Measurements from ENCODE around the gene ALOX5. TPM values are rescaled to one million over a fixed set of nuclear protein-coding genes. Genes with fewer than 3 reads are reported as not detected.
"Not testable (repeated sequence)": the region's sequence is repeated elsewhere in the genome, so short reads cannot be mapped to it uniquely, and the experiment has no call there.

The ALOX5 gene
- total RNA-seq, result not detected in 2 replicates
- long read RNA-seq, result 0 reads

GRCh38 chr10:45373576-45374349 lies at the start of gene ALOX5:
Gene ALOX5, plus strand, starts transcription at chr10:45374216. Its CDS starts 64 bp downstream, at chr10:45374280.
- Mint-ChIP-seq H3K4me1 (ENCODE audit: unreplicated experiment) (peaks cover 10% of the 10 kb centered on the region), H3K36me3 (ENCODE audit: unreplicated experiment) (no peaks in the 10 kb centered on the region), H3K4me3 (ENCODE audit: unreplicated experiment) (peak within 1 kb of the TSS; percentile 72), H3K9me3 (ENCODE audit: unreplicated experiment) (no peaks in the 10 kb centered on the region), H3K27ac (ENCODE audit: unreplicated experiment) (no peak within 1 kb of the TSS), H3K27me3 (ENCODE audit: unreplicated experiment) (peaks cover 76% of the 10 kb centered on the region)
- TF ChIP-seq CTCF (IDR thresholded peaks at IDR 0.05), result no peak
- DNase-seq (ENCODE audit: extremely low spot score, unreplicated experiment), result no peak

- H3K27me3 Mint-ChIP-seq (ENCODE audit: unreplicated experiment), result peaks cover 2% of the 10 kb centered on the region
- no peak for DNase-seq (ENCODE audit: extremely low spot score, unreplicated experiment)
- peaks cover 5% of the 10 kb centered on the region for H3K9me3 Mint-ChIP-seq (ENCODE audit: unreplicated experiment)
- H3K4me1 Mint-ChIP-seq (ENCODE audit: unreplicated experiment), result no peaks in the 10 kb centered on the region
- no peak for TF ChIP-seq CTCF (IDR thresholded peaks at IDR 0.05)
- no peak overlapping the region for H3K27ac Mint-ChIP-seq (ENCODE audit: unreplicated experiment)
- no peak overlapping the region for H3K4me3 Mint-ChIP-seq (ENCODE audit: unreplicated experiment)
- no peaks in the 10 kb centered on the region for H3K36me3 Mint-ChIP-seq (ENCODE audit: unreplicated experiment)
Measured at GRCh38 chr10:45325116-45325515, 48.9 kb upstream of the ALOX5 start.

- DNase-seq (ENCODE audit: extremely low spot score, unreplicated experiment); H3K4me3 Mint-ChIP-seq (ENCODE audit: unreplicated experiment); H3K4me1 Mint-ChIP-seq (ENCODE audit: unreplicated experiment); H3K27ac Mint-ChIP-seq (ENCODE audit: unreplicated experiment); H3K36me3 Mint-ChIP-seq (ENCODE audit: unreplicated experiment); H3K27me3 Mint-ChIP-seq (ENCODE audit: unreplicated experiment); H3K9me3 Mint-ChIP-seq (ENCODE audit: unreplicated experiment): not testable (repeated sequence)
Measured at GRCh38 chr10:45326864-45327263, 47.2 kb upstream of the ALOX5 start.

GRCh38 chr10:45331824-45332223 lies 42.2 kb upstream of the ALOX5 start:
- not testable (repeated sequence) for H3K9me3 Mint-ChIP-seq (ENCODE audit: unreplicated experiment); H3K36me3 Mint-ChIP-seq (ENCODE audit: unreplicated experiment); H3K4me1 Mint-ChIP-seq (ENCODE audit: unreplicated experiment); H3K27ac Mint-ChIP-seq (ENCODE audit: unreplicated experiment); DNase-seq (ENCODE audit: extremely low spot score, unreplicated experiment); H3K4me3 Mint-ChIP-seq (ENCODE audit: unreplicated experiment); H3K27me3 Mint-ChIP-seq (ENCODE audit: unreplicated experiment)

GRCh38 chr10:45339894-45340293 lies 34.1 kb upstream of the ALOX5 start:
- H3K36me3 Mint-ChIP-seq (ENCODE audit: unreplicated experiment), result no peaks in the 10 kb centered on the region
- H3K9me3 Mint-ChIP-seq (ENCODE audit: unreplicated experiment), result peaks cover 25% of the 10 kb centered on the region
- DNase-seq (ENCODE audit: extremely low spot score, unreplicated experiment), result no peak
- no peaks in the 10 kb centered on the region for H3K4me1 Mint-ChIP-seq (ENCODE audit: unreplicated experiment)
- no peaks in the 10 kb centered on the region for H3K27me3 Mint-ChIP-seq (ENCODE audit: unreplicated experiment)
- H3K27ac Mint-ChIP-seq (ENCODE audit: unreplicated experiment), result no peak overlapping the region
- no peak for TF ChIP-seq CTCF (IDR thresholded peaks at IDR 0.05)
- H3K4me3 Mint-ChIP-seq (ENCODE audit: unreplicated experiment), result no peak overlapping the region

GRCh38 chr10:45340420-45340819 lies 33.6 kb upstream of the ALOX5 start:
- not testable (repeated sequence) for H3K4me1 Mint-ChIP-seq (ENCODE audit: unreplicated experiment); H3K27me3 Mint-ChIP-seq (ENCODE audit: unreplicated experiment); H3K36me3 Mint-ChIP-seq (ENCODE audit: unreplicated experiment); DNase-seq (ENCODE audit: extremely low spot score, unreplicated experiment); H3K4me3 Mint-ChIP-seq (ENCODE audit: unreplicated experiment); H3K27ac Mint-ChIP-seq (ENCODE audit: unreplicated experiment)
- H3K9me3 Mint-ChIP-seq (ENCODE audit: unreplicated experiment), result peaks cover 22% of the 10 kb centered on the region

- H3K36me3 Mint-ChIP-seq (ENCODE audit: unreplicated experiment); DNase-seq (ENCODE audit: extremely low spot score, unreplicated experiment); H3K27me3 Mint-ChIP-seq (ENCODE audit: unreplicated experiment); H3K27ac Mint-ChIP-seq (ENCODE audit: unreplicated experiment); H3K9me3 Mint-ChIP-seq (ENCODE audit: unreplicated experiment); H3K4me3 Mint-ChIP-seq (ENCODE audit: unreplicated experiment); H3K4me1 Mint-ChIP-seq (ENCODE audit: unreplicated experiment): not testable (repeated sequence)
Measured at GRCh38 chr10:45346652-45347335, 27.2 kb upstream of the ALOX5 start.

- H3K9me3 Mint-ChIP-seq (ENCODE audit: unreplicated experiment); DNase-seq (ENCODE audit: extremely low spot score, unreplicated experiment); H3K4me3 Mint-ChIP-seq (ENCODE audit: unreplicated experiment); H3K27me3 Mint-ChIP-seq (ENCODE audit: unreplicated experiment); H3K36me3 Mint-ChIP-seq (ENCODE audit: unreplicated experiment); H3K4me1 Mint-ChIP-seq (ENCODE audit: unreplicated experiment); H3K27ac Mint-ChIP-seq (ENCODE audit: unreplicated experiment): not testable (repeated sequence)
Measured at GRCh38 chr10:45347464-45347863, 26.6 kb upstream of the ALOX5 start.

- H3K27ac Mint-ChIP-seq (ENCODE audit: unreplicated experiment); H3K36me3 Mint-ChIP-seq (ENCODE audit: unreplicated experiment); H3K27me3 Mint-ChIP-seq (ENCODE audit: unreplicated experiment); H3K9me3 Mint-ChIP-seq (ENCODE audit: unreplicated experiment); DNase-seq (ENCODE audit: extremely low spot score, unreplicated experiment); H3K4me3 Mint-ChIP-seq (ENCODE audit: unreplicated experiment); H3K4me1 Mint-ChIP-seq (ENCODE audit: unreplicated experiment): not testable (repeated sequence)
Measured at GRCh38 chr10:45348196-45348765, 25.7 kb upstream of the ALOX5 start.

Measured in osteocyte (in vitro differentiated cells).